Measurements from ENCODE around the gene NPB.

NPB gene

GRCh38 chr17:81941484-81942166 is 39.6 kb downstream of the NPB start:
- no peak for DNase-seq (ENCODE audit: low read depth)

GRCh38 chr17:81942167-81942553 is 40.1 kb downstream of the NPB start:
- DNase-seq (ENCODE audit: low read depth) = no peak

GRCh38 chr17:81944858-81945257 is 42.8 kb downstream of the NPB start:
- DNase-seq (ENCODE audit: low read depth) = no peak

- no peak for DNase-seq (ENCODE audit: low read depth)
Observed at GRCh38 chr17:81947189-81947588, 45.2 kb downstream of the NPB start, which contains the start of gene MYADML2. MYADML2 (minus strand) TSS chr17:81947233; CDS start chr17:81941741, 5,492 bp downstream.

GRCh38 chr17:81948635-81949378 is 46.8 kb downstream of the NPB start:
- no peak for DNase-seq (ENCODE audit: low read depth)

- no peak for DNase-seq (ENCODE audit: low read depth)
Observed at GRCh38 chr17:81950501-81950900, 48.5 kb downstream of the NPB start.

GRCh38 chr17:81951785-81952684 is 50.0 kb downstream of the NPB start:
- no peak for DNase-seq (ENCODE audit: low read depth)
